Astrocyte of the hippocampus (primary cell): ENCODE measurements around the gene ADAT1.
A peak's percentile ranks its signal among the peaks of the same experiment; 100 is the strongest.

Experiments
- DNase-seq: peaks from one replicate; pipeline ENCODE4 v3.0.0; 2011; ENCODE audit warnings: low read depth, low spot score

The ADAT1 gene

DNA sequence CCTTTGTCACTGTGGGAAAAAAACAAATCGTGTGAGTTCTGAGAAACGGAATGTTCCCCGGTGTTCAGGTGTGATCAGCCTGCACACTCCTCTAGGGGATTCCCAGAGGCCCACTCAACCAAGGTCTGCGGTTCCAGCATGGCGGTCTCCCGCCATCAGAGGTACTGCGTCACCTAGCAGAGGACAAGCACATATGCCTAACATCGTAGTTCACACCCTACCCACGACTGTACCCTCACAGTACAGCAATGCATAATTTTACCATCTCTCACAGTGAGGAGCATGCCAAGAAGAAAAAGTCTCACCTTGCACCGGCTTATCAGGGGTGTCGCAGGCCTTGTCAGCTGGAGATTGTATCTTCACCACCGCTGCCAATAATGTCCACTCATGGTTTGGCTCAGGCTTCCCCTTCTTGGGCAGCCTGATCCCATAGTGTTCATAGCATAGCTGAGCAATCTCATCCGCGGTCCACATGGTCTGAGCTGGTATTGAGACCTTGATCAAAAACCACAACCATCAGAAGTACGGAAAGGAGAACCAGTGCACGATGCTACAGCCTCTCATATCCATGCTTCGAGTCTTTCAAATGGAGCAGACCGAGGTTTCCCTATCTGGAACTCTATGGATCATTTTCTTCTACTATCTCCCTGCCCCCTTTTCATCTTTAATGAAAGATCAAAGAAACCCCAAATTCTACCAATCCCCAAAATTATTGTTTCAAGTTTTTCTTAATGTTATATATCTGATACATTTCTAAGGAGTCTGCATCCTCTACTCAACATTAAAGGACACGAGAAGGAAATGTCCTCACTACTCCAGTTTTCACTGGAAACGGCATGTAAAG lies 2.5 kb downstream of the ADAT1 start:
- DNase-seq, result no peak

DNA sequence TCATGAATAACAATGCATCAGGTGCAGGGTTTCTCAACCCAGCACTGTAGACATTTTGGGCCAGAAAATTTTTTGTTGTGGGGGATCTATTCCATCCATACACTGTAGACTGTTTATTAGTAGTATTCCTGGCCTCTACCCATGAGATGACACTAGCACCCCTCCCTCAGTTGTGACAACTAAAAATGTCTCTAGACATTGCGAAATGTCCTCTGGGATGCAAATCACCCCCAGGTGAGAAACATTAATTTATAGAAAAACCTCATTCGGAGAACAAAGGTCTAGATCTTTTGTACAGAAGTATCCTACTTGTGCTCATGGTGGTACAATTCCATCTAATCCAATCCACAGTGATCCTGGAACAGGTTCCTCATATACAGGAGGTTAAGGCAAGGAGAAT lies 4.3 kb downstream of the ADAT1 start:
- DNase-seq, result no peak

DNA sequence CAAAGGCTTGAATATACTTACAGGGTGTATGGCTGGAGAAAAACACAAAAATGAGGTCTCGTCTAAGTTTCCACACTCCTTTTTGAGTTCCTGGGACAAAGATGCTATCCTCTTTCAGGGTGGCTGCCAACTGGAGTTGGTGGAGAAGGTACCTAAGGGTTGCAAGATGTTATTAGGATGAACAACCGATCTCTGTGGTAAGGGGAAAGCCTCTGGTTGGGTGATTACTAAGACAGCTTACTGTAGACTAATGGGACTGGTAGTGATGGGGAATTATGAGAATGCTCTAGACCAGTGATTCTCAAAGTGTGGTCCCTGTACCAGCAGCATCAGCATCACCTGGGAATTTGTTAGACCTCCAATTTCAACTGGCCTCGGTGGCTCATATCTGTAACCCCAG lies 6.0 kb downstream of the ADAT1 start:
- no peak for DNase-seq

DNA sequence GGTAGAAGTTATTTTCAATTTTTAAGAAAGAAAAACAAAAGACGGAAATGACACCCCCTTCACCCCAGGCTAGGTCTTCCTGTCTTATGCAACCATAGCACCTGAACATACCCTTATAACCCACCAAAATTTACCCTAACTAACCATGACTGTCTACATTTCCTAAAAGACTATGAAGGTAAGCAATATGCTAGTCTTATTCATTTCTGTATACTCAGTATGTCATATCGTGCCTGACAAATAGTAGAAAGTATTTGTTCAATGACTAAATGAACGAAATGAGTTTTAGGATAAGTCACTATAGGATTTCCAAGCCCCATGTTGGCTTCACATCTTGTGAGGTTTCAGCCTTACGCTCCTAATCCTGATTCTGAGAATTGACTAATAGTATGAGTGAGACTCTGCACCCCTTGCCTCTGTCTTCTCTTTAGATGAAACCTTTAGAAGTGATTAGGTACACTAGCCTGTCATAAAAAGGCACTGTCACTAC lies 6.5 kb downstream of the ADAT1 start:
- DNase-seq, result no peak

DNA sequence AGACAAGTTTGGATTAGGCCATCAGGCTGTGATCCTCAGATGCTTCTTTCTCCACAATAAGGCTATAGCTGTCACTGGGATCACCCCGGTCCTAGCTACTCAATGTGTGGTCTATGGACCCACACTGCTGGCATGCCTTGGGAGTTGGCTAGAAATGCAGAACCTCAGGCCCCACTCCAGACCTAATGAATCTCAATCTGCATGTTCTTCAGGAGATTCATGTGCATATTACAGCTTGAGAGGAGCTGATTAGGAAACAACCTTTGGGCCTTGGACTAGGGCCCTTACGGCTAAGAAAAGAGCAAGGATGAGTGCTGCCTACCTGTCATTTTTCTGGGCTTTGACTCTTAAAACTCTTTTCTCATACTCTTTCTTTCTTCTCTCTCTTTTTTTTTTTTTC lies 7.5 kb downstream of the ADAT1 start:
- DNase-seq, result no peak

DNA sequence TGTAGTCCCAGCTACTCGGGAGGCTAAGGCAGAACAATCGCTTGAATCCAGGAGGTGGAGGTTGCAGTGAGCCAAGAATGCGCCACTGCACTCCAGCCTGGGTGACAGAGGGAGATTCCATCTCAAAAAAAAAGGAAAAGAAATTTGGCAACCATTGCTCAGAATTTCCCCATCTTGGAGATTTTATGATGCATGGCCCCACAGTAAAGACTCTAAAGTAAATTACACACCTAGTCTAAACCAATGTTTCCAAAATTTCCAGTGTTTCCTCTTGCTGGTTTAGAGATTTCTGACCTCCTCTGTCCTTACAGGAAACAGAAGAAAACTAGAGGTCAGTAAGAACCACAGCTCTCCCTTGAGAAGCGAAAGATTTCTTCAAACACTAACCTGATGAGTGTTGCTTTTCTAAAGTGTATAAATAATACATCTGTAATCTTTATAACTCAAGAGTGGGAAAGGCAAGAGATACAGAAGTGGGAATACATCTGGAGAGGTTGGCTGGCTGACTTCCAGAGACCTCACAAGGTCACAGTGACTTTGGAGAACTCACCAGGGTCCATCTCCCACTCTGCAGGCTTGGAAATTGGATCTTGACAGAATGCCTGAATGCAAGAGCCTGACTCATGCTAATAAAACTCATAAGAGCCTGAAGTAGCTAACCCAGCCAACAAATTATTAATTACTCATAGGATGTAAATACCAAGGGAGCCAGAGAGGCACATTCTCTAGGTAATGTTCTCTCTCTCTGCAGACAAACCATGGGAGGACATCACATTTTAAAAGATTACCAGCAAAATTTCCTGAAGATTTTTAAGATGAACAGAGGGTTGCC lies 8.8 kb downstream of the ADAT1 start:
- DNase-seq, result no peak

DNA sequence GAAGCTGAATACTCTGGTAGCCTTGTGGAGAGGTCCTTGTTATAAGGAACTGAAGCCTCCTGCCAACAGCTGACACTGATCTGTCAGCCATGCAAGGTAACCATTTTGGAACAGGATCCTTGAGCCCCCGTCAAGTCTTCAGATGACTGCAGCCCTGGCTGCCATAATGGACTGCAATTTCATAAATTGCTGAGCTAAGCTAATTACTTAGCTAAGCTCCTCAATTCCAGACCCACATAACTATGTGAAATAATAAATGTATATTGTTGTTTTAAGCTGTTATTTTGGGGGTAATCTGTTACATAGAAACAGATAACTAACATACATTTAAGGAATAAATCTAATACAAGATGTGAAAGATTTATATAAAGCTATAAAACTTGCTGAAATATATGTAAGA lies 16.6 kb downstream of the ADAT1 start:
- no peak for DNase-seq

DNA sequence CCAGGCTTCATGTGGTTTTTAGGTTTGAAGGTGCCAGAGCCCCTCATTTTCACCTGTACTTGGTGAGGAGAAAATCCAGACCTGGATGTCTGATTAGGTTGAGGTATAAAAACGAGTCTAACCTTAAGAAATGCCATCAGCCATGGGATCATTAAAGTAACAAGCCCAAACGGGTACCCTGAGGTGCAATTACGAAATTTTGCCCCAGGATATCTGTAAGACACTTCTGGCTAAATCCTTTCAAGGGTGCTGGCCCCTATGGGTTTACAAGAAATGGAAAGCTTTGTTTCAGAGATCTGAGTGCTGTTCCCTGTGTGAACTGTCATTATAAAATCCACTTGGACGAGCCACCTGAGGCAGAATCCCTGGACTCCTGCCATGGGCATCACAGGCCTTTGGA lies 19.8 kb downstream of the ADAT1 start:
- DNase-seq, result no peak

DNA sequence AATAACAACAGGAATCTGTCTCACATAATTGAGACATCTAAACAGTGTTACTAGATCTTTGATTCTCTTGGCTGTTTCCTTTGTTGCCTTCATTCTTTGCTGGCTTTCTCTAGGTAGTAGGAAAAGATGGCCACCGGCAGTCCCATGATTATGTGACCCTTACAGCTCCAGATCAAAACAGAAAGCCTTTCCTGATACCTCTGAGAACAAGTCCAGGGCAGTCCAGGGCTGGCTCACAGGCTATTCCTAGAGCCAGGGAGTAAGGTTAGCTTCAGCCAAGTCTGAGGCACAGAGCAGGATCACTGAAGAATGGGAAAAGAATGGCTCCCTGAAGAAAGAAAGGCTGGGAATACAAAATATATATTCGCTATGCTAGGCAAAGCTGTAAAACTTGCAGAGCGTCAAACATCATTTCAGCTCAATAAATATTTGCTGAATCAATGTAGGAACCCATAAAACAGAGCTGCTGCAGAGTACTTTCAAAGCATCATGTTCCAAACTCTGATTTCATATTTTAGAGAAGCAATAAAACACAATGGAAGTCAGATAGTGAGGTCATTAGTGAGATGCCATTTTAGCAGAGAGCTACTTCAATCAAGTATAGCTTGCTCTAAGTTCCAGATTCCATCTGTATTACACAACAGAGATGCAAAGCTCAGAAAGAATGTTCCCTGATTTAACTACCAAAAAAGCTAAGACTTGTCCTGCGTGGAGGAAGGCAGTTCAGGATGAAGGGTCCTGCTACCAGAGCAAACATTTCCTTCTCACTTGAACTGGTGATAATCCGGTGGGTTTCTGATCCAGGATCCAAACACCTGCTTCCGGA lies 23.4 kb downstream of the ADAT1 start:
- no peak for DNase-seq

DNA sequence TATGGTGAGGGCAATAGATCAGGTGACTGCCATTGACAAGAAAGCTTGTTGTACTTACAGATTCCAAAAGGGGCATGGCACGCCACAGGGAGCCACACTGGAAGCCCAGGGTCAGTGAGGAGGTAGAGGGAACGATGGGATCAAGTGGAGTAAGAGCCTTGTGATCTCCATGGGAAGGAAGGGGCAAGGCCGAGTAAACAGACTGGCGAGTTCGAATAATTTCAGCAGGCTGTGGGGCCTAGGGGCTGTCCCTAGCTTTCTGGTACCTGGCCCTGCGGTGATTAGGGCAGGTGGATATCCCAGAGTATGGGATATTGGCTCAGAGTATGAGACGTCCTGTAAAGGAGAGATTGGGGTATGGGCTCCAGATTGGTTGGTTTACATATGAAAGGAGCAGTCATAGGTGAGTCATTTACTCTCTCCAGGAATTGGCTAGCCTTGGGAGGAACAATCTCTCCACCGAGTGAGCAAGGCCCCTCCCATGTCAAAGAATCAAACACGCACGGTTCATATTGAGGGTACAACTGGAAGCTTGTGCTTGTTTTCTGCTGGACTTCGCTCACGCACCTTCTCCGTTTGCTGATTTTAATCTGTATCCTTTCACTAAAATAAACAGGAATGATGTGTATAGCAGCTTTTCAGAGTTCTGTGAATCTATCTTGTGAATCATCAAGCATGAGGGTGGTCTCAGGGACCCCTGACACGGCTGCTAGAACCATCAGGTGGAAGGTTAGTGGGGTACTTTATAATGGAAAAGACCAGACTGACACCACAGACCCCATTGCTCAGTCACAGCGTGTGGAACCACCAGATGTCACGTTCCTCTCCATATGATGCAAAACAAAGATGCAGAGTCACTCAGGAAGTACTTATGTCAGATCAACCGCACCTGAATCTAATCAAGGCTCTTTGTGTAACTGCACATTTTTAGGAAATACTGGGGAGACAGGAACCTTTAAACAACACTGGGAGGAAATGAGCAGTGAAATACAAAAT lies 29.0 kb downstream of the ADAT1 start:
- DNase-seq, result peak; percentile 80

DNA sequence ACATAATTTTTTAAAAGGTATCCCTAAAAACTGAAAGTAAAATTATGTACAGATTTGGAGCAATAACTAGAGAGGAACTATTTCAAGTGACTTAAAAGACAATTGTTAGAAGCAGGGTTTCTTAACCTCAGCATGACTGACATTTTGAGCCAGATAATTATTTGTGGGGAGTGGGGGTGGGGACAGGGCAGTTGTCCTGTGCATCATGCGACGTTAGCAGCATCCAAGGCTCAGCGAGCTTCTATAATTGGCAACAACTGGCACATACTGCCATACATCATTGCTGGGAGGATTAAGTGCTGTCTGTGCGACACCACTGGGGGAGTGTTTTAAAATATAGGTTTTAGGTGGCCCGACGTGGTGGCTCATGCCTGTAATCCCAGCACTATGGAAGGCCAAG lies 29.8 kb downstream of the ADAT1 start:
- no peak for DNase-seq

DNA sequence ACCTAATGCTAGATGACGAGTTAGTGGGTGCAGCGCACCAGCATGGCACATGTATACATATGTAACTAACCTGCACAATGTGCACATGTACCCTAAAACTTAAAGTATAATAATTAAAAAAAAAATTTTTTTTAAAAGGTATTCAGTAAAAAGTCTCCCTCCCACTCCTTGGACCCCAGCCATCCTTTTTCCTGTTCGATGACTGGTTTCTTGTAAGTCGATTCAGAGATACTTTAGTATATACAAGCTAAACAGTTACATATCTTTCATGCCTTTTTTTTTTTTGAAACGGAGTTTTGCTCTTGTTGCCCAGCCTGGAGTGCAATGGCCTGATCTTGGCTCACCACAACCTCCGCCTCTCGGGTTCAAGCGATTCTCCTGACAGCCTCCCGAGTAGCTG lies 31.2 kb downstream of the ADAT1 start:
- DNase-seq, result peak; percentile 20

DNA sequence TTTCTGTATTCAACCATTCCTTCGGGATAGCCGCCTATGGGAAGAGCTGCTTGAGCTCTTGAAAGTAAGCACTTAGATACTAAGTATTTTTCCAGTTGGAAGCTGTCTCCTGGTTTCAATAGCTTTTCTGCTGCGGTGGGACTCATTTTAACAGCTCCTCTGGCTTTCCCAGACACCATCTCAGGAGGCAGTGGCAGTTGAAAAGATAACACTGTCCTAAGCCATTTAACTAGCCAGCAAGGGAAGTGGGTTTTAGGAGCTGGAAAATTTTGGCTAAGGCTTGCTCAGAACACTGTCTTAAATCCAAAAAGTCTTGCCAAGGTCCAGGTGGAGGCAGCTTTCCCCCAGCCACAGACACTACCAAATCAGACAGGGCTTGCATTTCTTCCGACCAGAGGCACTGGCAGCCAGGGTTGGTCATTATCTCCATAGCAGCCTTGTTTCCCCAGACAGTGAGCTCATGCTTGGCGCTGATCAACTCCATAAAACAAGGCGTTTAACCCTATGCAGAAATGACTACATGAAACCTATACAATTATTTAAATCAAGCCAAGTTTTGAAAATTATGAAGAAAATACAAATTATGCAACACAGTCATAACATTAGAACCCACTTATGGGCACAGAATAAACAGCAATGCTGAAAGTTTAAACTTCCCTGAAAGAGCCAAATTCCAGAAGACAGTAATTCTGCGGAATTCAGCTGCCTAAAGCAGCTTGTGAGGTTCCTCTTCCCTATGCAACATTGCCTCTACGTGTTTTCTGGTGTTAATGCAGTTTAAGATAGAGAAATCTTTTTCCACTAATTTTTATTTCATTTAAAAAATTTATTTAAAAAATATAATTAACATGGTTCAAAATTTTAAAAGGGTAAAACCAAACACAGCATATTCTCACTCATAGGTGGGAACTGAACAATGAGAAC lies 31.9 kb downstream of the ADAT1 start:
- peak; percentile 89 for DNase-seq

DNA sequence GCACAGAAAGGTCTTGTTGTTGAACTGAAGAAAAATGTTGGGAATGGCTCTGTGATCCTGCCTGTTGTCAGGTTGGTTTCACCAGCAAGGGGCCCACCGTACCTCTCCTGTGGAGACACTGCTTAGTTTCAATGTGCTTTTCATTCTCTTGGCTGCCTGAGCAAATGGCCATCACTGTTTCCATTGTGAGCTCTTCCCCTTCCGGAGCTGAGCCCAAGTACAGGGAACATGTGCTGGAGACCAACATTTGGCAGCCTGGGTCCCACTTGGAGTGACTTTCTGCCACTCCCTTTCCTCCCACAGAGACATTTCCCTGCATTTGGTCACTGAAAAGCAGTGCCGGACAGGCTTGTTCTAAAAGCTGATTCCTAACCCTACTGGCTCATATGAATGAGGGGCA lies 33.8 kb downstream of the ADAT1 start:
- DNase-seq, result peak; percentile 23

DNA sequence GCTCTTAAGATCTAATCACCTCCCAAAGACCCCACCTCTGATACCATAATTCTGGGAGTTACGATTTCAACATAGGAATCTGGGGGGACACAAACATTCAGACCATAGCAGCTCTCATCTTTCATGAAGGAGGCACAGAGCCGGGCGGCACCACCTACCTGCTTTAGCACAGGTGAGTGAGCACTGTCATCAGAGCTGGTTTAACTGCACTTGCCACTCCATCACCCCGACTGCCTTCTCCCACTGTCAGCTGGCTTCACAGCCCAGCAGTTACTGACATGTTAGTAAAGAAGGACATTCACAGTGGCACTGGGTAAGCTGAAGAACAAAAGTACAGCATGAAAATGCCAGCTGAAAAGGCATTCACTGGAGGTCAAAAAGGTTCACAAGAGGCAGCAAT lies 34.4 kb downstream of the ADAT1 start:
- no peak for DNase-seq

DNA sequence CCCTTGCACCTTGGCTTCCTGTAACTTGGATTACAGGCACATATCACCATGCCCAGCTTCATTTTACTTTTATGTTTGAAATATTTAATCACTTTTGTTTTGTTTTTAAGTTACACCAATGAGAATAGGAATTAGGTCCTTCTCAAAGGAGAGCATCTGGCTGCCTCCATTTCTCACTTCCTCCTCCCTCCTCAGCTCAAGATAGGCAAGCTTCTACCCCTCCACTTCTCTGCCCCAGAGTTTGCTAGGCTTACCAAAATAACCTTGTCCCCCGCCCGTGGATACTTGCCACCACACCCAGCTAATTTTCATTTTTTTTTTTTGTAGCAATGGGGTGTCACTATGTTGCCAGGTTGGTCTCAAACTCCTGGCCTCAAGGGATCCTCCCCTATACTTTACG lies 39.0 kb downstream of the ADAT1 start:
- DNase-seq, result no peak

DNA sequence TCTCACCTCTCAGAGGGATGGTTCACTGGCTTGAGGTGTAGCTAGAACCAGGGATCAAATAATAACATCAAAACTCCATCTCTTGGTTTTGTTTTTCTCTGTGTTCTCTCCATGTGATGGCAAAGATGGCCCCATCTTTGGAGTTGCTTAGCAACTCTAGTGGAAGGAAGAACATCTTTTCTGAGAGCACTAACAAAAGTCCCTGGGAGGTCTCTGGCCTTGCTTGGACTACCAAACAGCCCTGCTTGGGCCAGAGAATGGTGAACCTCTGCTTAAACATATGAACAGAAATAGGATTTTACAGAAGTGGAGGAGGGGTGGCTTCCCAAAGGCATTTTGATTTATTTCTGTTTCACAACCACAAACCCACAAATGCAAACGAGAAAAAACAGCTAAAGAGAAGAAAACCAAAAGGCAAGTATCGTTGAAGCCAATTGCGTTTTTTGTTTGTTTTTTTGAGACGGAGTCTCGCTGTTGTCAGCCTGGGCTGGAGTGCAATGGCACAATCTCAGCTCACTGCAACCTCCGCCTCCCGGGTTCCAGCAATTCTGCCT lies 43.7 kb downstream of the ADAT1 start:
- DNase-seq, result peak; percentile 44

DNA sequence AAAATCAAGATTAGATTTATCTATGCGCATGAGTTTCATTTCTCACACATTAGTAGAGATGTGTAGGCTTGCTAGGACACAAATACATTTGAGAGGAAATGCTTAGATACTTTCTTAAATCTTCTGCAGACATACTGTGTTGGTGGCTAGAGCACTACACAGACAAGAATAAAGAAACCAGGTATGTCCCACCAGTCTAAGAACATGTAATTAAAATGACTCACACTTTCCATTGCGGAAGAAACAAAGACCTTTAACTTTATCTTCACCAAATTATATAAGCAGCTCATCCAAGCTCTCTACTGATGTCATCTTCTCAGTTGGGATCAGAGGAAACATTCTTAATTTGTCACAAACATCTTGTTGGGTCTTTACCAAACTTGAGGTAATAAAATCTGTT lies 44.4 kb downstream of the ADAT1 start:
- no peak for DNase-seq

DNA sequence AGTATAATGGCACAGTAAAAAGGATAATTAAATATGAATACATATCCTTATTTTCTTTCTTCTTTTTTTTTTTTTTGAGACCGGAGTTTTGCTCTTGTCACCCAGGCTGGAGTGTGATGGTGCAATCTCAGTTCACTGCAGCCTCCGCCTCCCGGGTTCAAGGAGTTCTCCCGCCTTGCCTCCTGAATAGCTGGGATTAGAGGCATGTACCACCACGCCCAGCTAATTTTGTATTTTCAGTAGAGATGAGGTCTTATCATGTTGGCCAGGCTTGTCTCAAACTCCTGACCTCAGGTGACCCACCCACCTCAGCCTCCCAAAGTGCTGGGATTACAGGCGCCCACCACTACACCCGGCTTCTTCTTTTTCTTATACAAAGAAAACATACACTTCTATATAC lies 44.9 kb downstream of the ADAT1 start:
- no peak for DNase-seq
